Gastrocnemius medialis (tissue), 4 donors: Measurements from ENCODE around the gene DAGLB. TPM values are rescaled to one million over a fixed set of nuclear protein-coding genes. Genes with fewer than 3 reads are reported as not detected.

ENCODE experiments used
- ATAC-seq, 2 donors: fragments of 150-250 bp; one replicate each; pipeline ENCODE4 v1.9.1; 2016
- DNase-seq, 2 donors: peaks; one replicate each; pipeline ENCODE4 v3.0.0-alpha.2; 2019
- H3K27ac ChIP-seq, 4 donors: fragments of 200-600 bp; sonication (generic); 1 replicate in 1 of 4; 2 replicates in 3 of 4; pipeline ENCODE4 v1.5.1; 2016 to 2018; ENCODE audit warnings: mild to moderate bottlenecking in 2 of 4, moderate library complexity in 1 of 4
- H3K27me3 ChIP-seq, 3 donors: fragments of 200-600 bp; sonication (generic) in 2 of 3; 1 replicate in 1 of 3; 2 replicates in 2 of 3; pipeline versions ENCODE4 v1.5.1 to v1.6.0; 2016 to 2019; ENCODE audit warnings: mild to moderate bottlenecking in 1 of 3, moderate library complexity in 1 of 3
- H3K36me3 ChIP-seq, 2 donors: fragments of 200-600 bp; sonication (generic) in 1 of 2; one replicate each; pipeline ENCODE4 v1.5.1; 2017 to 2018
- H3K4me1 ChIP-seq, 2 donors: fragments of 200-600 bp; sonication (generic) in 1 of 2; one replicate each; pipeline ENCODE4 v1.5.1; 2016 to 2017; ENCODE audit warnings: mild to moderate bottlenecking in 2 of 2
- H3K4me3 ChIP-seq, 4 donors: fragments of 200-600 bp; sonication (generic) in 3 of 4; 1 replicate in 1 of 4; 2 replicates in 3 of 4; pipeline ENCODE4 v1.5.1; 2016 to 2019; ENCODE audit warnings: mild to moderate bottlenecking in 2 of 4
- H3K9me3 ChIP-seq, 3 donors: fragments of 200-600 bp; sonication (generic) in 2 of 3; 1 replicate in 1 of 3; 2 replicates in 2 of 3; pipeline ENCODE4 v1.5.1; 2016 to 2019
- CTCF ChIP-seq, 5 experiments: fragments of 450-650 bp in 3 of 5; fragments of 200-600 bp in 2 of 5; sonication (generic) in 2 of 5; IDR thresholded peaks in 4 of 5; conservative IDR thresholded peaks in 1 of 5; 1 replicate in 4 of 5; 2 replicates in 1 of 5; pipeline ENCODE4 v1.5.1; 2016 to 2019; ENCODE audit warnings: antibody characterized with exemption in 5 of 5, mild to moderate bottlenecking in 3 of 5, moderate library complexity in 3 of 5
- POLR2A ChIP-seq, 2 donors: fragments of 450-650 bp; IDR thresholded peaks; one replicate each; pipeline ENCODE4 v1.6.1; 2017; ENCODE audit warnings: antibody characterized with exemption in 2 of 2, mild to moderate bottlenecking in 2 of 2, moderate library complexity in 2 of 2
- in situ Hi-C, 4 donors: fragments of 200-750 bp; cut with MboI; loops; one replicate each; pipeline versions ENCODE4 v1.15.0 to v1.8.0; 2017; ENCODE audit warnings: low sequenced_read_pairs in 4 of 4
- intact Hi-C: fragments of 100-400 bp; cut with DNase I; formaldehyde crosslinking; loops from one replicate; pipeline ENCODE4 v1.15.1; 2023; ENCODE audit warnings: low total_unique reads
- total RNA-seq, 4 donors: library from RNA; depleted of rRNA; stranded (reverse); fragments of >200 nt; gene quantifications; one replicate each; pipeline versions ENCODE4 v1.1.0 to v1.2.3, GENCODE V29; 2016

Gene DAGLB
- total RNA-seq, 4 donors from 2014 or later: 11.7 to 24.0 (median 16.1) TPM

- Histone ChIP-seq H3K27me3 (no peaks in the 10 kb centered on the region), H3K27ac (no peak overlapping the region), H3K36me3 (no peaks in the 10 kb centered on the region), H3K9me3 (no peaks in the 10 kb centered on the region), H3K4me3 (no peak overlapping the region), H3K4me1 (no peaks in the 10 kb centered on the region)
- in situ Hi-C loops: no loop called here
- intact Hi-C loops: no loop called here
- TF ChIP-seq POLR2A (IDR thresholded peaks at IDR 0.05) (no peak), CTCF (IDR thresholded peaks at IDR 0.05 in 4 of 5, conservative IDR thresholded peaks at IDR 0.05 in 1 of 5) (no peak)
- ATAC-seq: no peak
- no peak for DNase-seq
Measured at GRCh38 chr7:6367701-6368211, 80.0 kb downstream of the DAGLB start.

- Histone ChIP-seq H3K4me3 (no peak overlapping the region), H3K9me3 (no peaks in the 10 kb centered on the region), H3K27me3 (no peaks in the 10 kb centered on the region), H3K4me1 (no peaks in the 10 kb centered on the region), H3K27ac (no peak overlapping the region), H3K36me3 (no peaks in the 10 kb centered on the region)
- in situ Hi-C loops: no loop called here
- no peak for ATAC-seq
- intact Hi-C loops: no loop called here
- TF ChIP-seq CTCF (IDR thresholded peaks at IDR 0.05 in 4 of 5, conservative IDR thresholded peaks at IDR 0.05 in 1 of 5) (no peak), POLR2A (IDR thresholded peaks at IDR 0.05) (no peak)
- no peak for DNase-seq
Measured at GRCh38 chr7:6365451-6365850, 82.3 kb downstream of the DAGLB start.

DNA sequence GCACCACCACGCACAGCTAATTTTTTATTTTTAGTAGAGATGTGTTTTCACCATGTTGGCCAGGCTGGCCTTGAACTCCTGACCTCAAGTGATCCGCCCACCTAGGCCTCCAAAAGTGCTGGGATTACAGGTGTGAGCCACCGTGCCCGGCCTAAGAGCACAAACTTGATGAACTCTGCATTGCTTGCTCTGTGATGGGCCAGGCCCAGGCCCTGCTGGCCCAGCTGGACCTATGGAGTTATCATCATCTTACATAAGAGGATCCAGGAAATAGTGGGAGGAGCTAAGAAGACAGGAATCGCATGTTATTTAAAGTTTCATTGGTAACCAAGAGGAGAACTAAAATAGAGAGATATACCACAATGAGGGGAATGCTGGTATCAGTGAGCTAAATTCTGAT is 86.9 kb downstream of the DAGLB start:
- in situ Hi-C loops (no loop called here), intact Hi-C loops (no loop called here)
- DNase-seq: no peak
- no peak for ATAC-seq
- no peaks in the 10 kb centered on the region for H3K36me3 ChIP-seq
- no peak for TF ChIP-seq CTCF (IDR thresholded peaks at IDR 0.05 in 4 of 5, conservative IDR thresholded peaks at IDR 0.05 in 1 of 5)
- TF ChIP-seq POLR2A (IDR thresholded peaks at IDR 0.05): no peak
- H3K27ac ChIP-seq: no peak overlapping the region
- H3K9me3 ChIP-seq: no peaks in the 10 kb centered on the region
- H3K4me3 ChIP-seq: no peak overlapping the region
- no peaks in the 10 kb centered on the region for H3K4me1 ChIP-seq
- no peaks in the 10 kb centered on the region for H3K27me3 ChIP-seq

DNA sequence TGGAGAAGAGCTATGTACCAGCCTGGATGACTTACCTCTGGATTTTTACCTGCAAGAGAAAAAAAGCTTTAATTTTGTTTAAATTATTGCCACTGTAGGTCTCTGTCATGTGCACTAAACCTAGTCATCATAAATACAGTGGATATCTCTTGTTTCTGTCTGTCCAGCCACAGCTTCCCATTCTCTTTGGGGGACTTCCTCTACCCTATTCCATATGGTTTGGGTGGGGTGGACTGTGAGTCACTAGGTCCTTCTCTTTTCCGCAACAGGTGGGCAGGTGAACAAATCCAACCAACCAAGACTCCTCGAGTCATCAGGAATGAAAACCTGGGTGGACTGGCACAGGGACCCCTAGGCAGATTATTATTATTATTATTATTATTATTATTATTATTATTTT is 88.0 kb downstream of the DAGLB start:
- ATAC-seq (no peak), DNase-seq (no peak)
- Histone ChIP-seq H3K27ac (no peak overlapping the region), H3K36me3 (no peaks in the 10 kb centered on the region), H3K27me3 (no peaks in the 10 kb centered on the region), H3K9me3 (no peaks in the 10 kb centered on the region), H3K4me1 (no peaks in the 10 kb centered on the region), H3K4me3 (no peak overlapping the region)
- in situ Hi-C loops (no loop called here), intact Hi-C loops (no loop called here)
- TF ChIP-seq POLR2A (IDR thresholded peaks at IDR 0.05) (no peak), CTCF (IDR thresholded peaks at IDR 0.05 in 4 of 5, conservative IDR thresholded peaks at IDR 0.05 in 1 of 5) (no peak)

Other genes starting within 250 kb of the DAGLB start
- 10 to 100 TPM; 14.3 to 20.2 (median 16.7) TPM for gene CYTH3, start 175.3 kb downstream of the DAGLB start, total RNA-seq
- gene FAM220A, start 99.0 kb downstream of the DAGLB start, total RNA-seq: 10 to 100 TPM; 40.3 to 61.1 (median 50.8) TPM
- 100 to 1,000 TPM in 2 of 4 donors, 10 to 100 TPM in 2; 75.2 to 168 (median 111) TPM for gene RAC1, start 73.4 kb downstream of the DAGLB start, total RNA-seq
- gene KDELR2, start 36.2 kb upstream of the DAGLB start, total RNA-seq: 10 to 100 TPM; 27.5 to 34.2 (median 31.8) TPM
- gene GRID2IP, start 103.5 kb upstream of the DAGLB start, total RNA-seq: under 1 TPM in 1 of 4 donors, not detected in 3; 0.13 TPM
- 10 to 100 TPM; 52.7 to 88.6 (median 70.5) TPM for gene ZDHHC4, start 129.5 kb upstream of the DAGLB start, total RNA-seq
- gene INTS15, start 142.1 kb upstream of the DAGLB start, total RNA-seq: 10 to 100 TPM; 20.1 to 30.4 (median 26.1) TPM
- gene ZNF853, start 167.7 kb upstream of the DAGLB start, total RNA-seq: 10 to 100 TPM in 3 of 4 donors, 1 to 10 TPM in 1; 9.5 to 21.6 (median 13.0) TPM
- gene ZNF316, start 189.4 kb upstream of the DAGLB start, total RNA-seq: 10 to 100 TPM; 11.4 to 19.1 (median 18.1) TPM